Measurements from ENCODE around the gene MTUS2. TPM values are rescaled to one million over a fixed set of nuclear protein-coding genes. Genes with fewer than 3 reads are reported as not detected.
A peak's percentile ranks its signal among the peaks of the same experiment; 100 is the strongest.

MTUS2 gene
- total and polyA plus RNA-seq, 4 donors, result under 0.01 to 0.70 (median 0.15) TPM

DNA sequence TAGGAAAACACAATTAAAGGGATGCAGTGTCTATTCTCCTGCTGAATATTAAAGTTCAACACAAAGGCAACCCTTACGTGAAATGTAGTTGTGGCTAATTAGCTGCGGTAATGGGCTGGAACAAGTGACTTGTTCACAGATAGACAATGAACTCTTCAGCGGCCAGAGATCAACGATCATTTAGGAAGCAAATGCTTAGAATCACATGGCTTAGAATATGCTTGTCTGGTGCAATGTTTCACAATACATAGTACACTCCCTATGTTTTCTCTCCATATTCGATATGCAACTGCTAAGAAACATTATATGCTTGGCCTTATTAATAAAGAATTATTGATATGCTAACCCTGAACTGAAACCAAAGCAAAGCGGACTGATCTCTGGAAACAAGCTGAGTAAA, 25.7 kb upstream of the MTUS2 start (continued):
- TF ChIP-seq, protein P1, sequence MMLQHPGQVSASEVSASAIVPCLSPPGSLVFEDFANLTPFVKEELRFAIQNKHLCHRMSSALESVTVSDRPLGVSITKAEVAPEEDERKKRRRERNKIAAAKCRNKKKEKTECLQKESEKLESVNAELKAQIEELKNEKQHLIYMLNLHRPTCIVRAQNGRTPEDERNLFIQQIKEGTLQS (IDR thresholded peaks at IDR 0.05), result no peak
- TF ChIP-seq HNF4A (conservative IDR thresholded peaks at IDR 0.05) (peak; percentile 45 to 72), JUND (IDR thresholded peaks at IDR 0.05) (peak in 1 of 2 donors; percentile 61), TAF1 (conservative IDR thresholded peaks at IDR 0.05) (no peak), RXRA (IDR thresholded peaks at IDR 0.05) (peak; percentile 38 to 76), SP1 (IDR thresholded peaks at IDR 0.05) (no peak)

DNA sequence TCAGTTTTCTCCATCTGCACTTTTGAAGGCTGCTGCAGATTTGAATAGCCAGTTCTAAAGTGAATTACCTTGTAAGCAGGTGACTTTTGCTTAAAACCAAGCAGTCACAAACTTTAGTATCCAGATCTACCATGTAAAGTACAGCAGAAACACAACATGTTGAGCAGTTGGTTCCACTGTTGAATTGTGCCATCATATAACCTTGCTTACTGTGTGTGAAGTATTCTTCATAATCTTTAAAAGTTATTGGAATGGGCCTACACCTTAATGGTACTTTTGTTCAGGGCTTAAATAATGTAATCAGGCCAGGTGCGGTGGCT, 23.2 kb upstream of the MTUS2 start:
- WGBS, result 98% methylated on average over 1 of the region's 1 CpG

DNA sequence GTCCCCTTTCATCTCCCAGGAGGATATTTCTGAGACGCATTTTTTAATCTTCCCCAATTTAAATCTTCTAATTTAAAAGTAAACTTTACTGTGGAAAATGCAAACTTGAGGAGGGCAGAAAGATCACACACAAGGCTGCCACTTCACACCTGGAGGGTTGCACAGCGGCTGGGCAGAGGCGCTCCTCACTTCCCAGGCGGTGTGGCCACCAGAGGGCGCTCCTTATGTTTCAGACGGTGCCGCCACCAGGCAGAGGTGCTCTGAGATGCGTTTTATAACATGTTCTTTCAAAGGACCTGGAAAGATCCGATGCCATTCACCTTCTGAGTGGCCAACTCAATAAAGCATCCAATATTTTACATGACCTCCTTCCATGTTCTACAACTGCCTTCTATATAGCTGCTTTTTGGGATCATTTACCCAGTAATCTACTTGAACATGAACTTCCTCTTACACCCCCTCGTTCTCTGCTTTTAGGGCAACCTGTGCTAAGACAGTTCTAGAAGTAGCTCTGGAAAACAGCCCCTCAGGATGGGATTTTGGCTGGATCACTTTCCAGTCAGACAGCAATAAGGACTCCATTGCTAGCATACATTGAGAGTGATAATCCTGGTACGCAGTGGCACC, 14.8 kb upstream of the MTUS2 start:
- WGBS, result 40% methylated on average over 11 of the region's 11 CpGs

More for the DNA sequence above, 23.2 kb upstream of the MTUS2 start:
- Histone ChIP-seq H3K27ac (ENCODE audit: low read depth in 1 of 2, low read length in 2 of 2) (no peak overlapping the region), H3K9ac (ENCODE audit: low read depth in 1 of 2, low read length in 2 of 2) (no peak overlapping the region), H3K27me3 (ENCODE audit: control insufficient read depth in 4 of 4, insufficient read depth in 4 of 4, low read length in 3 of 4) (no peaks in the 10 kb centered on the region), H3K4me1 (ENCODE audit: control insufficient read depth in 4 of 4, insufficient read depth in 4 of 4, low read length in 3 of 4) (peaks cover 0 to 13% (median 10%) of the 10 kb centered on the region in 4 donors), H3K4me3 (ENCODE audit: low read depth in 1 of 3, low read length in 3 of 3) (no peak overlapping the region), H3K9me3 (ENCODE audit: control insufficient read depth in 4 of 4, low read length in 3 of 4) (no peaks in the 10 kb centered on the region), H3K36me3 (ENCODE audit: control insufficient read depth in 4 of 4, insufficient read depth in 3 of 4, low read depth in 1 of 4, low read length in 3 of 4) (no peaks in the 10 kb centered on the region)
- no peak for DNase-seq (ENCODE audit: low spot score)
- TF ChIP-seq HNF4G (IDR thresholded peaks at IDR 0.05) (no peak), YY1 (IDR thresholded peaks at IDR 0.05) (no peak), FOXA2 (IDR thresholded peaks at IDR 0.05) (no peak), RXRA (IDR thresholded peaks at IDR 0.05) (no peak), HNF4A (conservative IDR thresholded peaks at IDR 0.05) (no peak), NR2F2 (IDR thresholded peaks at IDR 0.05) (no peak), GABPA (IDR thresholded peaks at IDR 0.05 in 1 of 2, conservative IDR thresholded peaks at IDR 0.05 in 1 of 2) (no peak)
- TF ChIP-seq, protein P2, sequence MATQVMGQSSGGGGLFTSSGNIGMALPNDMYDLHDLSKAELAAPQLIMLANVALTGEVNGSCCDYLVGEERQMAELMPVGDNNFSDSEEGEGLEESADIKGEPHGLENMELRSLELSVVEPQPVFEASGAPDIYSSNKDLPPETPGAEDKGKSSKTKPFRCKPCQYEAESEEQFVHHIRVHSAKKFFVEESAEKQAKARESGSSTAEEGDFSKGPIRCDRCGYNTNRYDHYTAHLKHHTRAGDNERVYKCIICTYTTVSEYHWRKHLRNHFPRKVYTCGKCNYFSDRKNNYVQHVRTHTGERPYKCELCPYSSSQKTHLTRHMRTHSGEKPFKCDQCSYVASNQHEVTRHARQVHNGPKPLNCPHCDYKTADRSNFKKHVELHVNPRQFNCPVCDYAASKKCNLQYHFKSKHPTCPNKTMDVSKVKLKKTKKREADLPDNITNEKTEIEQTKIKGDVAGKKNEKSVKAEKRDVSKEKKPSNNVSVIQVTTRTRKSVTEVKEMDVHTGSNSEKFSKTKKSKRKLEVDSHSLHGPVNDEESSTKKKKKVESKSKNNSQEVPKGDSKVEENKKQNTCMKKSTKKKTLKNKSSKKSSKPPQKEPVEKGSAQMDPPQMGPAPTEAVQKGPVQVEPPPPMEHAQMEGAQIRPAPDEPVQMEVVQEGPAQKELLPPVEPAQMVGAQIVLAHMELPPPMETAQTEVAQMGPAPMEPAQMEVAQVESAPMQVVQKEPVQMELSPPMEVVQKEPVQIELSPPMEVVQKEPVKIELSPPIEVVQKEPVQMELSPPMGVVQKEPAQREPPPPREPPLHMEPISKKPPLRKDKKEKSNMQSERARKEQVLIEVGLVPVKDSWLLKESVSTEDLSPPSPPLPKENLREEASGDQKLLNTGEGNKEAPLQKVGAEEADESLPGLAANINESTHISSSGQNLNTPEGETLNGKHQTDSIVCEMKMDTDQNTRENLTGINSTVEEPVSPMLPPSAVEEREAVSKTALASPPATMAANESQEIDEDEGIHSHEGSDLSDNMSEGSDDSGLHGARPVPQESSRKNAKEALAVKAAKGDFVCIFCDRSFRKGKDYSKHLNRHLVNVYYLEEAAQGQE (IDR thresholded peaks at IDR 0.05), result no peak

More for the DNA sequence above, 14.8 kb upstream of the MTUS2 start:
- Histone ChIP-seq H3K9ac (ENCODE audit: low read depth in 1 of 2, low read length in 2 of 2) (no peak overlapping the region), H3K9me3 (ENCODE audit: control insufficient read depth in 4 of 4, low read length in 3 of 4) (peaks cover 0 to 4% (median 0%) of the 10 kb centered on the region in 4 donors), H3K27me3 (ENCODE audit: control insufficient read depth in 4 of 4, insufficient read depth in 4 of 4, low read length in 3 of 4) (no peaks in the 10 kb centered on the region), H3K4me3 (ENCODE audit: low read depth in 1 of 3, low read length in 3 of 3) (no peak overlapping the region), H3K4me1 (ENCODE audit: control insufficient read depth in 4 of 4, insufficient read depth in 4 of 4, low read length in 3 of 4) (no peaks in the 10 kb centered on the region), H3K36me3 (ENCODE audit: control insufficient read depth in 4 of 4, insufficient read depth in 3 of 4, low read depth in 1 of 4, low read length in 3 of 4) (no peaks in the 10 kb centered on the region), H3K27ac (ENCODE audit: low read depth in 1 of 2, low read length in 2 of 2) (no peak overlapping the region)
- peak; percentile 49 for DNase-seq (ENCODE audit: low spot score)
- TF ChIP-seq, protein P3, sequence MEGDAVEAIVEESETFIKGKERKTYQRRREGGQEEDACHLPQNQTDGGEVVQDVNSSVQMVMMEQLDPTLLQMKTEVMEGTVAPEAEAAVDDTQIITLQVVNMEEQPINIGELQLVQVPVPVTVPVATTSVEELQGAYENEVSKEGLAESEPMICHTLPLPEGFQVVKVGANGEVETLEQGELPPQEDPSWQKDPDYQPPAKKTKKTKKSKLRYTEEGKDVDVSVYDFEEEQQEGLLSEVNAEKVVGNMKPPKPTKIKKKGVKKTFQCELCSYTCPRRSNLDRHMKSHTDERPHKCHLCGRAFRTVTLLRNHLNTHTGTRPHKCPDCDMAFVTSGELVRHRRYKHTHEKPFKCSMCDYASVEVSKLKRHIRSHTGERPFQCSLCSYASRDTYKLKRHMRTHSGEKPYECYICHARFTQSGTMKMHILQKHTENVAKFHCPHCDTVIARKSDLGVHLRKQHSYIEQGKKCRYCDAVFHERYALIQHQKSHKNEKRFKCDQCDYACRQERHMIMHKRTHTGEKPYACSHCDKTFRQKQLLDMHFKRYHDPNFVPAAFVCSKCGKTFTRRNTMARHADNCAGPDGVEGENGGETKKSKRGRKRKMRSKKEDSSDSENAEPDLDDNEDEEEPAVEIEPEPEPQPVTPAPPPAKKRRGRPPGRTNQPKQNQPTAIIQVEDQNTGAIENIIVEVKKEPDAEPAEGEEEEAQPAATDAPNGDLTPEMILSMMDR (IDR thresholded peaks at IDR 0.05; ENCODE audit: low read depth, low read length, missing input control), result peak; percentile 61
- no peak for TF ChIP-seq HNF4A (conservative IDR thresholded peaks at IDR 0.05)
- TF ChIP-seq EGR1 (IDR thresholded peaks at IDR 0.05; ENCODE audit: low read depth in 2 of 2), result no peak
- TF ChIP-seq SP1 (IDR thresholded peaks at IDR 0.05), result no peak
- peak; percentile 78 for TF ChIP-seq RAD21 (IDR thresholded peaks at IDR 0.05)
- TF ChIP-seq FOXA2 (IDR thresholded peaks at IDR 0.05), result no peak
- TF ChIP-seq HNF4G (IDR thresholded peaks at IDR 0.05), result no peak
- TF ChIP-seq TAF1 (conservative IDR thresholded peaks at IDR 0.05), result no peak
